ENCODE results near the gene FAM131A.
"Not testable (repeated sequence)": the region's sequence is repeated elsewhere in the genome, so short reads cannot be mapped to it uniquely, and the experiment has no call there.

Gene FAM131A

GRCh38 chr3:184317201-184317600 lies 20.2 kb upstream of the FAM131A start:
- no peak for DNase-seq

- DNase-seq, result peak; percentile 29
These were observed 17.3 kb upstream of the FAM131A start for GRCh38 chr3:184320104-184320445.

- no peak for DNase-seq
These were observed 15.7 kb upstream of the FAM131A start for GRCh38 chr3:184321666-184322065.

- no peak for DNase-seq
These were observed 14.5 kb upstream of the FAM131A start for GRCh38 chr3:184322731-184323487.

- DNase-seq, result no peak
These were observed 13.7 kb upstream of the FAM131A start for GRCh38 chr3:184323696-184324095.

- DNase-seq, result no peak
These were observed 12.1 kb upstream of the FAM131A start for GRCh38 chr3:184325269-184325668.

GRCh38 chr3:184325715-184326369 lies 11.6 kb upstream of the FAM131A start:
- no peak for DNase-seq

GRCh38 chr3:184327171-184327570 lies 10.2 kb upstream of the FAM131A start:
- DNase-seq, result no peak

GRCh38 chr3:184328516-184328915 lies 8.9 kb upstream of the FAM131A start:
- DNase-seq, result no peak

GRCh38 chr3:184332370-184333090 lies 4.9 kb upstream of the FAM131A start:
- no peak for DNase-seq

GRCh38 chr3:184333190-184333589 lies 4.2 kb upstream of the FAM131A start:
- DNase-seq, result no peak

- DNase-seq, result no peak
These were observed 3.7 kb upstream of the FAM131A start for GRCh38 chr3:184333700-184334099.

GRCh38 chr3:184334470-184335158 lies 2.8 kb upstream of the FAM131A start:
- peak; percentile 50 for DNase-seq

GRCh38 chr3:184335291-184335660 lies 2.1 kb upstream of the FAM131A start:
- DNase-seq, result no peak

GRCh38 chr3:184335661-184336546 lies 1.5 kb upstream of the FAM131A start:
- peak; percentile 92 for DNase-seq

GRCh38 chr3:184336547-184337398 lies 627 bp upstream of the FAM131A start:
- no peak for DNase-seq

- DNase-seq, result no peak
These were observed 581 bp downstream of the FAM131A start for GRCh38 chr3:184337981-184338380.

- peak; percentile 42 for DNase-seq
These were observed 1.1 kb downstream of the FAM131A start for GRCh38 chr3:184338511-184338945.

- no peak for DNase-seq
These were observed 1.6 kb downstream of the FAM131A start for GRCh38 chr3:184339001-184339400.

- DNase-seq, result not testable (repeated sequence)
These were observed 2.2 kb downstream of the FAM131A start for GRCh38 chr3:184339451-184340135.

GRCh38 chr3:184341925-184342324 lies 4.5 kb downstream of the FAM131A start:
- no peak for DNase-seq

Measured in CD4-positive, alpha-beta T cell treated with Interleukin-12 subunit alpha and Interleukin-12 subunit beta, for 1 hour (primary cell).